Measurements from ENCODE around the gene OR11L1.

OR11L1 gene

GRCh38 chr1:247797518-247797917 lies 44.2 kb downstream of the OR11L1 start:
- DNase-seq, result no peak

All from activated gamma-delta T cell treated with Interleukin-2 at 50 U/mL for 16 hours (primary cell).